GM19328 (cell line): ENCODE data around the gene KIAA0040.

ENCODE experiments used
- ATAC-seq: cut with Tn5 transposase; IDR thresholded peaks from one replicate; pipeline ENCODE4 v1.9.1; 2021; ENCODE audit warnings: mild to moderate bottlenecking, moderate library complexity; ENCODE audit not compliant: unreplicated experiment

The KIAA0040 gene

GRCh38 chr1:175145899-175146528, 46.6 kb downstream of the KIAA0040 start:
- ATAC-seq = no peak

- no peak for ATAC-seq
Measured at GRCh38 chr1:175138579-175138978, 54.0 kb downstream of the KIAA0040 start.

- no peak for ATAC-seq
Measured at GRCh38 chr1:175137369-175137768, 55.2 kb downstream of the KIAA0040 start.

- ATAC-seq = no peak
Measured at GRCh38 chr1:175136246-175136645, 56.3 kb downstream of the KIAA0040 start.

- ATAC-seq = no peak
Measured at GRCh38 chr1:175134500-175134899, 58.1 kb downstream of the KIAA0040 start.

- no peak for ATAC-seq
Measured at GRCh38 chr1:175133673-175134435, 58.7 kb downstream of the KIAA0040 start.

GRCh38 chr1:175132436-175132835, 60.1 kb downstream of the KIAA0040 start:
- ATAC-seq = no peak

GRCh38 chr1:175131095-175131494, 61.5 kb downstream of the KIAA0040 start:
- no peak for ATAC-seq

- ATAC-seq = no peak
Measured at GRCh38 chr1:175130649-175131045, 61.9 kb downstream of the KIAA0040 start.

- no peak for ATAC-seq
Measured at GRCh38 chr1:175129997-175130648, 62.5 kb downstream of the KIAA0040 start.

GRCh38 chr1:175129644-175129996, 63.0 kb downstream of the KIAA0040 start:
- ATAC-seq = no peak

GRCh38 chr1:175129182-175129581, 63.4 kb downstream of the KIAA0040 start:
- ATAC-seq = no peak

- ATAC-seq = no peak
Measured at GRCh38 chr1:175128523-175128922, 64.1 kb downstream of the KIAA0040 start.

GRCh38 chr1:175127565-175127964, 65.0 kb downstream of the KIAA0040 start:
- no peak for ATAC-seq

GRCh38 chr1:175126347-175126746, 66.2 kb downstream of the KIAA0040 start:
- ATAC-seq = no peak

- no peak for ATAC-seq
Measured at GRCh38 chr1:175124861-175125260, 67.7 kb downstream of the KIAA0040 start.

- ATAC-seq = no peak
Measured at GRCh38 chr1:175120511-175120910, 72.1 kb downstream of the KIAA0040 start.

- no peak for ATAC-seq
Measured at GRCh38 chr1:175118375-175119367, 73.9 kb downstream of the KIAA0040 start.

- no peak for ATAC-seq
Measured at GRCh38 chr1:175116903-175117302, 75.7 kb downstream of the KIAA0040 start.

- no peak for ATAC-seq
Measured at GRCh38 chr1:175116210-175116798, 76.3 kb downstream of the KIAA0040 start.
